ENCODE data around the gene IL36G.
A peak's percentile ranks its signal among the peaks of the same experiment; 100 is the strongest.

IL36G gene

DNA sequence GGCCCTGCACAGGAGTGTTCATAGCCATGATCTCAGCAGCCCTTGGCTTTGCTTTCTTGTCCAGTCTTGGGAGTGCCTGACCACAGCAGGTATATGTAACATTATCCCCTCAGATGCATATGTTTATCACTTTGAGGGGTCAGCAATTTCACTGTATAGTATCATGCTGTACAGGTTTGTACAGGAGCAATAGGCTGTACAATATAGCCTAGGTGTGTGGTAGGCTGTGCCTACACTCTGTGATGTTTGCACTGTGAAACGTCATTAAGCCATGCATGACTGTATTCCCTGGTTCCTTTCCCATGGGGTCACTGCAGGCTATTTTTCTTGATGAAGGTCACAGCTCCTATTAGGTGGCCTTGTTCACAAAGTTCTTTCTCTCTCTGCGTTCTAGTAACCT is 4.7 kb upstream of the IL36G start:
- no peak for DNase-seq

DNA sequence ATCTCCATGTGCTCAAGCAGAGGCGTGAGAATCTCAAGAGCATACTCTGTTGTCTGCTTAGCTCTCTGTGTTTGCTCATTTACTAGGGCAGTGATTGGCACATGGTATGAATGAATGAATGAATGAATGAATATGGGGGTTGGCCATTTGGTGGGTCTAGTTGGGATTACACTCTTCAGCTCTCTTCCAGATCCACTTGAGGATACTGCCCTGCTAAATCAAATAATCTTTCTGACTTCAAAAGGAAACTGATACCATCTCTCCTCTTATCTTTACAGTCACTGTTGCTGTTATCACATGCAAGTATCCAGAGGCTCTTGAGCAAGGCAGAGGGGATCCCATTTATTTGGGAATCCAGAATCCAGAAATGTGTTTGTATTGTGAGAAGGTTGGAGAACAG is 1.9 kb downstream of the IL36G start:
- no peak for DNase-seq

DNA sequence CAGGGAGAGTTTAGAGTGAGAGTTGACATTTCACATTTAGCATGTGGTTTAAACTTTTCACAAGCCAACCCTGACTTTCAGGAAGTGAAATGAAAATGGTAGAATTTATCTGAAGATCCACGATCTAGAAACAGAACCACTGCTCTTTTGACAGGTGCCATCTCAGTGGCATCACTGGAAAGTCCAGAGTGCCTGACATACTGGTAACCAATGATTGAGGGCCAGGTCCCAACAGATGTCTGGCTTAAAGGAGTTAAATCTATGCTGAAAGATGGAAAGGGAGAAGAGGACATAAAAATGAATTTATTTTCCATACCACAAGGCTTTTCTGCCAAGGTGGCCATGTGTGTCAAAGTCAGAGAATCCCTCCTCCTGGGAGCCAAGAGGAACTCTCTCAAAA is 2.7 kb downstream of the IL36G start:
- no peak for DNase-seq

DNA sequence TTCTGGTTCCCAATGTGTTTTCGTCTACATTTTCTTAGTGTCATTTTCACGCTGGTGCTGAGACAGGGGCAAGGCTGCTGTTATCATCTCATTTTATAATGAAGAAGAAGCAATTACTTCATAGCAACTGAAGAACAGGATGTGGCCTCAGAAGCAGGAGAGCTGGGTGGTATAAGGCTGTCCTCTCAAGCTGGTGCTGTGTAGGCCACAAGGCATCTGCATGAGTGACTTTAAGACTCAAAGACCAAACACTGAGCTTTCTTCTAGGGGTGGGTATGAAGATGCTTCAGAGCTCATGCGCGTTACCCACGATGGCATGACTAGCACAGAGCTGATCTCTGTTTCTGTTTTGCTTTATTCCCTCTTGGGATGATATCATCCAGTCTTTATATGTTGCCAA is 7.3 kb downstream of the IL36G start:
- DNase-seq = peak; percentile 30

GRCh38 chr2:112989611-112990010 is 11.8 kb downstream of the IL36G start:
- DNase-seq = no peak

- DNase-seq = no peak
Measured at GRCh38 chr2:112993831-112994230, 16.0 kb downstream of the IL36G start.

GRCh38 chr2:112994648-112995047 is 16.8 kb downstream of the IL36G start:
- no peak for DNase-seq

- no peak for DNase-seq
Measured at GRCh38 chr2:112995346-112995920, 17.6 kb downstream of the IL36G start.

DNA sequence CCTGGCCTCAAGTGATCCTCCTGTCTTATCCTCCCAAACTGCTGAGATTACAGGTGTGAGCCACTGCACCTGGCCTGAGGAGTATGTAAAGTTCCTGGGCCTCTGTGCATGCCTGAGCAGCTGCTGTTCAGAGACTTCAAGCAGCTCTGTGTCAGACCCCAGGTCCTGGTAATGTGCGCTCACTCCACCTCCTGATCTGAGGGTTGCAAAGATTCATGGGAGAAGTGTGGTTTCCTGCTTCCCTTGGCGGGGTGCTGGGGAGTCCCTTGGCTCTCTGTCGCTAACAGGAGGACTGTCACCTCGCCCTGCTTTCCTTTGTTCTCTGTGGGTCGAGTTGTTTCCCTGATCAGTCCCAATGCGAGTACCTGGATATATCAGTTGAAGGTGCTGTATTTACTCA is 18.8 kb downstream of the IL36G start:
- peak; percentile 67 for DNase-seq

DNA sequence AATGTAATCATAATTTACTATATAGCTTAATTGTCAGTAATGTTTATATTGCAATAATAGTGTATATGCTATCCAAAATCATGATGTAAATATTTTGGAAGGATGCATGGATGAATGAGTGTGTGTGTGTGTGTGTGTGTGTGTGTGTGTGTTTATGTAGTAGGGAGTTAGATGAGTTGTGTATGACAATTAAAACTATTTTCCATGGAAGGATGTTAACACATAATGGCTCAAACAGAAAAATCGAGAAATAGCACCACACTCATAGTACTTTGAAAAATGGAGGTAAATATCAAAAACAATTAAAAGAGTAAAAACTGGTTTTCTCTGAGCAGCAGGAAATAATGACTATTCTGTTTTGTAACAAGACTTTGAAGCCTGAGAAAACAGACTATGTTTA is 19.3 kb downstream of the IL36G start:
- no peak for DNase-seq

- DNase-seq = no peak
Measured at GRCh38 chr2:113000436-113000835, 22.6 kb downstream of the IL36G start.

DNA sequence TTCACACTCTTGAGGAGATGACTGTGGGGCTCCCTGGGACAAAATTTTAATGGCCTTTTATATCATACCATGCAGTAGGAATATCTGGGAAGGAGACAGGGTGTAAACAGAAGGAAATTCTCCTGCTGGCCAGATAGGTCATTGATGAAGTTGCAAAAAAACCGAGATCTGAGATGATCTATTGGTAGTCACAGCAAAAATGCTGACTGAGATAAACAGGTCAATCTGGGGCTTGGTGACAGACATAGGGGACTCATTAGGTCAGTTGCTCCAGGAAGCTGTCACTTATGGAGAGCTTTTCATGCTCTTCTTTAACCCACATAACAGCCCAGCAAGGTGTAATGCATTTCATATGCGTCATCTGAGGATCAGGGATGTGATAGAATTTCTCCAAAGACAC is 24.9 kb downstream of the IL36G start:
- DNase-seq = no peak

DNA sequence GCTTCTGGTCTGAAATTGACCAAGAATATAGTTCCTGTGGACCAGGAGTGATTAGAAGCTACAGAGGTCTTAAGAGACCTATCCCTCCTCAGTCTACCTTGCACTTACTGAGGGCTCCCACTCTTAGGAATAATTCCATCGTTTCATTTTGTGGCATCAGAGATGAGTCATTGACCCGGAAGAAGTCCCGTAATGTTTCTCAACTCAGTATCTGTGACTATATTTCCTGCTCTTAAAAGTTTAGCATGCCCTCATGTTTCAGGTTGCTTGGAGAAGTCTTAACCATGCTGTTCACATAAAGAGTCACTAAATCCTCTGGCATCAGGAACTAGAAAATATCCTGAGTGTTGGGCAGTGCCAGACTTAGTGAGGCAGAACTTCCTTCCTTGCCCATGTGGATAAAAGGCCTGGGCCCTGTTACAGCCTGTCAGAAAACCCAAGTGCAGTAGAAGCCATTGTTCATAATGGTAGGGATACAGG is 27.3 kb downstream of the IL36G start, which contains the start of gene IL36A:
Gene IL36A (plus strand): TSS at position 430 of the 480 bp plus-strand sequence. CDS start 413 bp downstream, outside the sequence.
- DNase-seq = no peak

DNA sequence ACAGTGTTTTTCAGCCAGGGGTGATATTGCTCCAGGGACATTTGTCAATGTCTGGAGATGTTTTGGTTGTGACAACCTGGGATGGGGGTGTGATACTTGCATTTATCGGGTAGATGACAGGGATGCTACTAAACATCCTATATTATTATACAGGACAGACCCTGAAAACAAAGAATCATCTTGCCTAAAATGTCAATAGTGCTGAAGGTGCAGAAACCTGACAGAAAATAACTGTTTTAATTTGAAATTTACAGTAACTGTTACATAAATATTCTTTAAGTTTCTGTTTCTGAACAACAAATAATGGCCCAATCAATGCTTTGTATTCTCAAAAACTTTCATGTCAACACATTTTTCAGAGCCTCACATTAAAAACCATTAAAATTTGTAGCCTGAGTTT is 29.4 kb downstream of the IL36G start:
- DNase-seq = no peak

DNA sequence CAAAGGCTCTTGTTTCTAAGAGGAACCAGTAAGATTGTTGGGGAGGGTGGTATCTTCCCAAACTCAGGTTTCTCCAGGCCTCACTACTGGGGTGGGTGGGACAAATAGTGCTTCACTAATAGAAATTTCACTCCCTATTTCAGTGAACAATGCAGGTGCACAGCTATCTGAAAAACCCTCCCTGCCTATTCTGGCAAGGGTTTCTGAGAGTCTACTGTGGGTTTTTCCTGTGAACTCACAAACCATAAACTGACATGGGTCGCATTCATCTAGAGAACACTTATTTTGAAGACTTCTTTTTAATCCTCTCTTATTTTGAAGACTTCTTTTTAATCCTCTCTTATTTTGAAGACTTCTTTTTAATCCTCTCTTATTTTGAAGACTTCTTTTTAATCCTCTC is 31.8 kb downstream of the IL36G start:
- DNase-seq = no peak

DNA sequence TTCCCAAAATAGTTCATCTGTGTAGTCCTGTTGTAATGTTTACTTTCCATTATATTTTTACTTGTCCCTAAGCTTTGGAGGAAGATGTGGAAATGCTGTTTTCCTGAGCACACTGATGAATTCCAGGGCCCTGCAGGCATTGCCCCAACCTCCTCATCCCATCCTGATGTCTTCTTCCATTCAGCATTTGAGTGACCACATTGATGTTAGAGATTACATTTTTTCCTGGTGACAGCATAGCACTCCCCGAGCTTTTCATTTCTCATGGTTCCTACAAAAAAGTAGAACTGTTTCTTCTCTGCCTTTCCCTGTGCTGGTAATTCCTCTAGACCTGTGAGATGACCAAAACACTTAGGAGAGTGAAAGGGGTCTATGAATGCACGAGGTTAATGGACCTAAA is 32.3 kb downstream of the IL36G start:
- no peak for DNase-seq

- no peak for DNase-seq
Measured at GRCh38 chr2:113011108-113011507, 33.3 kb downstream of the IL36G start.

DNA sequence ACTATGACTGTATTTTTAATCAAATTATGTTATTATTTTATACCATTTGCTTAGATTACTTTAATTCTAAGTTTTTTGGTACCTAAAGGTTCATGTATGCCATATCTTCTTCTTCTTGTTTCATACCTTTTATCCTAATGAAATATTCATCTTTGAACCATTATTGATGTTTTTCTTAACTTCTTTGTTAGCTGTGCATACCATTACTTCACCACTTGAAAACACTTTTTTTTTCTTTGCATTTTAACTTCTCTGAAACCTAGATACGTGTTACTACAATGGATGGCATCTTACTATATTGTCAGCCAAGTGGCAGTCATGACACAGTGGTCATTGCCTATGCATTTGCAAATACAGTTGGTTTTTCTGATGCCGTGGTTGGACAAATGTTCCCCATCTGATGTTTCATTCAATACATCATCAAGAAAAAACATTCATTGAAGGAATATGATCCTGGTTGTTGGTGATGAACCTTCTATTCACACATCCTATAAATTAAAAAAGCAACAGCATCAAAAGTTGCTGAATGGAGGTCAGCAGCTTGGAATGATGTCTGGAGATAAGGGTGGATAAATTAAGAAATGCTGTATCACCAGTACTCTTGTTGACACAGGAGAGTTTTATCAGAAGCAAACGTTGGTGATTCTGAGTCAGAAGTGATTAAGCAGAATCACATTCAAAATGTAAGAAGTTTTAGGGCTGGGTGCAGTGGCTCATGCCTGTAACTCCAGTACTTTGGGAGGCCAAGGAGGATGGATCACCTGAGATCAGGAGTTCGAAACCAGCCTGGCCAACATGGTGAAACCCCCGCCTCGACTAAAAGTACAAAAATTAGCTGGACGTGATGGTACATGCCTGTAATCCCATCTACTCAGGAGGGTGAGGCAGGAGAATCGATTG is 34.9 kb downstream of the IL36G start:
- DNase-seq = no peak

GRCh38 chr2:113013336-113013661 is 35.5 kb downstream of the IL36G start:
- DNase-seq = no peak

DNA sequence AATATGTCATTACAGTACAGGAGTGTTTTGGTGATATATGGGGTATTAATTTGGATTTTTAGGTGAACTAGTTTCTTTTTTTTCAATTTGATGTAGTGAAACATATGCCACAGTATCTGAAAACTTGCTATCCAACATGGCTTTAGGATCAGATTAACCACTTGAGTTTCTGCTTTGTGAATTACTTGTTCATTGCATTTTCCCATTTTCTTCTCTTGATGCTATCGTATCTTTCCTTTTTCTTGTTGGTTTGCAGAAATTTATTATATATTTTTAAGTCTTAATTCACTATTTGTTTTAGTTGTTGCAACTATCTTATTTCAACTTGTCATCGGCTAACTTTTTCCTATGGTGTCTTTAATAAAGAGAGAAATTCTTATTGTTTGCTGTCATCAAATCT is 36.3 kb downstream of the IL36G start:
- DNase-seq = no peak

DNA sequence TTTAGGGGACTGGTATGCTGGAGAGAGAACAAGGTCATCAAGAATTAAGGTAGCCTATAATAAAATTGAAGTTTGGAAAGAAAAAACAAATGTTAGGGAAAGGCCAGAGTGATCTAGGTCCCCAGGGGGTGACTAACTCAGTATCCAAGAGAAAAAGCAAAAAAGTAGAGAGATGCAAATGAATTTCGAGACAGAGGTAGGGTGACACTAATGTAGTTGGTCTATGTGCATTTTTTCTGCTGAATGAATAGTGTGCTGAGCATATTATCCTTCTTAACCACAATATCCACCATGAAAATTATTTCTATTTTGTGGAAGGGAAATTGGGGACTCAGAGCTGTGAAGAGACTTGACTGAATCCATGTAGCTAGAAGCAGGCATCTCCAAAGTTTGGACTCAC is 37.2 kb downstream of the IL36G start:
- no peak for DNase-seq

GRCh38 chr2:113015655-113016054 is 37.8 kb downstream of the IL36G start:
- no peak for DNase-seq

- DNase-seq = no peak
Measured at GRCh38 chr2:113018509-113018908, 40.7 kb downstream of the IL36G start.

GRCh38 chr2:113021312-113021711 is 43.5 kb downstream of the IL36G start:
- no peak for DNase-seq

- no peak for DNase-seq
Measured at GRCh38 chr2:113024764-113025163, 47.0 kb downstream of the IL36G start.
